Vagina (tissue), 2 donors: ENCODE data around the gene PPP1R13B.

Experiments used
- POLR2A ChIP-seq, 2 donors: fragments of 450-650 bp; IDR thresholded peaks; one replicate each; pipeline ENCODE4 v1.6.1; 2017; ENCODE audit warnings: antibody characterized with exemption in 2 of 2, mild to moderate bottlenecking in 2 of 2, moderate library complexity in 2 of 2
- TF ChIP-seq, protein P1 (sequence below), 3 experiments: fragments of 450-650 bp in 2 of 3; fragments of 200-600 bp in 1 of 3; sonication (generic) in 1 of 3; IDR thresholded peaks; one replicate each; pipeline ENCODE4 v1.5.1; 2017 to 2019; ENCODE audit warnings: antibody characterized with exemption in 3 of 3, mild to moderate bottlenecking in 2 of 3, moderate library complexity in 2 of 3

DNA sequence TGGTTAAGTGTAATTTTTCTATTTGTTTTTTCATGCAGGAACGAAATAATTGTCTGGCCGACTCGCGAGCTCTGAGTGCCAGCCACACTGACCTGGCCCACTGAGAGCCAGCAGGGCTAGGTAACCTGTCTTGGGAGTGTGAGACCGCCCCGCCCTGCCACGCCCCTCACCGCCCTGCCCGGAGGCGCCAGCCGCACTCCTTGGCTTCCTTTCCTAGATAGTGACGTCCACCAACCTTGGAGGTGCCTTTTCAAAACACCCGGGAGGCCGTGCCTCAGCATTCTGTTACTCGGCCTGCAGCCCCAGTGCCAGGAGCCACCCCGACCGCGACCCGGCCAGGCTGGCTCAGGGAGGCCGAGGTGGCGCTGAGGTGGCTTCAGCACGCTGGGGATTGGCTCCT, 153.9 kb downstream of the PPP1R13B start:
- TF ChIP-seq POLR2A (IDR thresholded peaks at IDR 0.05) = no peak
- TF ChIP-seq, protein P1, sequence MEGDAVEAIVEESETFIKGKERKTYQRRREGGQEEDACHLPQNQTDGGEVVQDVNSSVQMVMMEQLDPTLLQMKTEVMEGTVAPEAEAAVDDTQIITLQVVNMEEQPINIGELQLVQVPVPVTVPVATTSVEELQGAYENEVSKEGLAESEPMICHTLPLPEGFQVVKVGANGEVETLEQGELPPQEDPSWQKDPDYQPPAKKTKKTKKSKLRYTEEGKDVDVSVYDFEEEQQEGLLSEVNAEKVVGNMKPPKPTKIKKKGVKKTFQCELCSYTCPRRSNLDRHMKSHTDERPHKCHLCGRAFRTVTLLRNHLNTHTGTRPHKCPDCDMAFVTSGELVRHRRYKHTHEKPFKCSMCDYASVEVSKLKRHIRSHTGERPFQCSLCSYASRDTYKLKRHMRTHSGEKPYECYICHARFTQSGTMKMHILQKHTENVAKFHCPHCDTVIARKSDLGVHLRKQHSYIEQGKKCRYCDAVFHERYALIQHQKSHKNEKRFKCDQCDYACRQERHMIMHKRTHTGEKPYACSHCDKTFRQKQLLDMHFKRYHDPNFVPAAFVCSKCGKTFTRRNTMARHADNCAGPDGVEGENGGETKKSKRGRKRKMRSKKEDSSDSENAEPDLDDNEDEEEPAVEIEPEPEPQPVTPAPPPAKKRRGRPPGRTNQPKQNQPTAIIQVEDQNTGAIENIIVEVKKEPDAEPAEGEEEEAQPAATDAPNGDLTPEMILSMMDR (IDR thresholded peaks at IDR 0.05) = no peak
